ENCODE measurements around the gene GTF2H1. TPM values are rescaled to one million over a fixed set of nuclear protein-coding genes. Genes with fewer than 3 reads are reported as not detected.

The GTF2H1 gene
- total RNA-seq, 3 donors from 2014 or later = 73.1 to 83.7 (median 74.4) TPM

- no peaks in the 10 kb centered on the region for H3K27me3 ChIP-seq
- no peaks in the 10 kb centered on the region for H3K9me3 ChIP-seq
- intact Hi-C loops (cut with DNase I; ENCODE audit: low total_unique reads) = no loop called here
- DNase-seq (ENCODE audit: low spot score in 2 of 2) = no peak
- H3K36me3 ChIP-seq = no peaks in the 10 kb centered on the region
- H3K4me1 ChIP-seq = peaks cover 8 to 12% of the 10 kb centered on the region in 2 donors
- H3K4me3 ChIP-seq = no peak overlapping the region
- TF ChIP-seq POLR2A (IDR thresholded peaks at IDR 0.05) (no peak), POLR2AphosphoS5 (IDR thresholded peaks at IDR 0.05) (no peak), CTCF (IDR thresholded peaks at IDR 0.05) (no peak)
- no peak overlapping the region for H3K27ac ChIP-seq
Observed at GRCh38 chr11:18379201-18379600, 56.8 kb downstream of the GTF2H1 start.

GRCh38 chr11:18383388-18384156 lies 61.2 kb downstream of the GTF2H1 start:
- intact Hi-C loops (cut with DNase I; ENCODE audit: low total_unique reads) = no loop called here

GRCh38 chr11:18384157-18384641 lies 61.8 kb downstream of the GTF2H1 start:
- H3K9me3 ChIP-seq = no peaks in the 10 kb centered on the region
- peaks cover 12 to 15% of the 10 kb centered on the region in 2 donors for H3K4me1 ChIP-seq
- DNase-seq (ENCODE audit: low spot score in 2 of 2) = peak; percentile 81 to 88
- no peaks in the 10 kb centered on the region for H3K27me3 ChIP-seq
- intact Hi-C loops (cut with DNase I; ENCODE audit: low total_unique reads) = no loop called here
- peak overlapping the region; percentile 96 to 97 for H3K27ac ChIP-seq
- TF ChIP-seq CTCF (IDR thresholded peaks at IDR 0.05) = no peak
- TF ChIP-seq POLR2A (IDR thresholded peaks at IDR 0.05) = no peak
- TF ChIP-seq POLR2AphosphoS5 (IDR thresholded peaks at IDR 0.05) = peak in 1 of 3 donors; percentile 13
- no peaks in the 10 kb centered on the region for H3K36me3 ChIP-seq
- H3K4me3 ChIP-seq = peak overlapping the region in 2 of 3 donors; percentile 9 to 45

More at GRCh38 chr11:18383388-18384156, 61.2 kb downstream of the GTF2H1 start:
- H3K4me1 ChIP-seq = peaks cover 12 to 15% of the 10 kb centered on the region in 2 donors
- peak overlapping the region; percentile 7 to 45 (median 9) for H3K4me3 ChIP-seq
- no peaks in the 10 kb centered on the region for H3K27me3 ChIP-seq
- TF ChIP-seq CTCF (IDR thresholded peaks at IDR 0.05) = no peak
- TF ChIP-seq POLR2AphosphoS5 (IDR thresholded peaks at IDR 0.05) = peak in 1 of 3 donors; percentile 14
- peak overlapping the region; percentile 96 to 97 for H3K27ac ChIP-seq
- no peaks in the 10 kb centered on the region for H3K9me3 ChIP-seq
- DNase-seq (ENCODE audit: low spot score in 2 of 2) = peak; percentile 62 to 75
- no peaks in the 10 kb centered on the region for H3K36me3 ChIP-seq

- Histone ChIP-seq H3K36me3 (no peaks in the 10 kb centered on the region), H3K4me1 (no peaks in the 10 kb centered on the region), H3K27me3 (no peaks in the 10 kb centered on the region), H3K27ac (no peak overlapping the region), H3K4me3 (no peak overlapping the region), H3K9me3 (no peaks in the 10 kb centered on the region)
- DNase-seq (ENCODE audit: low spot score in 2 of 2) = no peak
- intact Hi-C loops (cut with DNase I; ENCODE audit: low total_unique reads) = loop anchor here (10.0 kb wide), 1 partner anchor 65 kb away; the partner anchor contains the start of genes GTF2H1 and HPS5
- TF ChIP-seq POLR2AphosphoS5 (IDR thresholded peaks at IDR 0.05) (no peak), POLR2A (IDR thresholded peaks at IDR 0.05) (no peak), CTCF (IDR thresholded peaks at IDR 0.05) (no peak)
Observed at GRCh38 chr11:18390088-18390487, 67.7 kb downstream of the GTF2H1 start.
